GM21360 (cell line): Measurements from ENCODE around the gene VIL1.

ENCODE experiments used
- ATAC-seq: cut with Tn5 transposase; IDR thresholded peaks from one replicate; pipeline ENCODE4 v1.9.1; 2021; ENCODE audit warnings: mild to moderate bottlenecking, moderate library complexity; ENCODE audit not compliant: unreplicated experiment

The VIL1 gene

GRCh38 chr2:218435003-218435982 lies 16.4 kb downstream of the VIL1 start:
- ATAC-seq = no peak

GRCh38 chr2:218436992-218437391 lies 18.1 kb downstream of the VIL1 start:
- ATAC-seq = no peak

- ATAC-seq = no peak
Observed at GRCh38 chr2:218437969-218438368, 19.0 kb downstream of the VIL1 start.

GRCh38 chr2:218438596-218438995 lies 19.7 kb downstream of the VIL1 start:
- ATAC-seq = no peak

GRCh38 chr2:218444692-218445357 lies 25.9 kb downstream of the VIL1 start:
- no peak for ATAC-seq

- no peak for ATAC-seq
Observed at GRCh38 chr2:218445602-218446001, 26.7 kb downstream of the VIL1 start.

GRCh38 chr2:218446547-218446946 lies 27.6 kb downstream of the VIL1 start:
- ATAC-seq = no peak

GRCh38 chr2:218447072-218447471 lies 28.1 kb downstream of the VIL1 start:
- no peak for ATAC-seq

- ATAC-seq = no peak
Observed at GRCh38 chr2:218448934-218449333, 30.0 kb downstream of the VIL1 start.

GRCh38 chr2:218452079-218452478 lies 33.2 kb downstream of the VIL1 start:
- ATAC-seq = no peak

- no peak for ATAC-seq
Observed at GRCh38 chr2:218456849-218457248, 37.9 kb downstream of the VIL1 start.

GRCh38 chr2:218458598-218458997 lies 39.7 kb downstream of the VIL1 start:
- no peak for ATAC-seq

GRCh38 chr2:218465987-218466633 lies 47.2 kb downstream of the VIL1 start:
- no peak for ATAC-seq

GRCh38 chr2:218470448-218470847 lies 51.5 kb downstream of the VIL1 start:
- ATAC-seq = no peak

GRCh38 chr2:218471036-218471435 lies 52.1 kb downstream of the VIL1 start:
- ATAC-seq = no peak

- ATAC-seq = no peak
Observed at GRCh38 chr2:218471982-218472381, 53.1 kb downstream of the VIL1 start.

- ATAC-seq = no peak
Observed at GRCh38 chr2:218472988-218473387, 54.1 kb downstream of the VIL1 start.

GRCh38 chr2:218474527-218474926 lies 55.6 kb downstream of the VIL1 start:
- ATAC-seq = no peak

- ATAC-seq = no peak
Observed at GRCh38 chr2:218476676-218477075, 57.8 kb downstream of the VIL1 start.

GRCh38 chr2:218477247-218477646 lies 58.3 kb downstream of the VIL1 start:
- ATAC-seq = no peak

GRCh38 chr2:218478544-218478943 lies 59.6 kb downstream of the VIL1 start:
- ATAC-seq = no peak

- no peak for ATAC-seq
Observed at GRCh38 chr2:218479595-218479994, 60.7 kb downstream of the VIL1 start.
